ENCODE data around the gene SPTBN4.
"Not testable (repeated sequence)": the region's sequence is repeated elsewhere in the genome, so short reads cannot be mapped to it uniquely, and the experiment has no call there.

SPTBN4 gene

GRCh38 chr19:40442328-40443130 is 24.3 kb upstream of the SPTBN4 start:
- no peak for DNase-seq

- DNase-seq, result peak; percentile 99
Measured at GRCh38 chr19:40443131-40443999, 23.4 kb upstream of the SPTBN4 start.

- peak; percentile 99 for DNase-seq
Measured at GRCh38 chr19:40444000-40444824, 22.6 kb upstream of the SPTBN4 start, which contains the start of gene SERTAD3. SERTAD3 (minus strand) TSS chr19:40444335; CDS start chr19:40442080, 2,255 bp downstream.

- no peak for DNase-seq
Measured at GRCh38 chr19:40444825-40445312, 21.9 kb upstream of the SPTBN4 start.

GRCh38 chr19:40445780-40446262 is 21.0 kb upstream of the SPTBN4 start:
- DNase-seq, result no peak

- DNase-seq, result no peak
Measured at GRCh38 chr19:40446263-40446784, 20.5 kb upstream of the SPTBN4 start.

GRCh38 chr19:40449506-40449905 is 17.3 kb upstream of the SPTBN4 start:
- DNase-seq, result no peak

- DNase-seq, result no peak
Measured at GRCh38 chr19:40450664-40451063, 16.1 kb upstream of the SPTBN4 start.

- no peak for DNase-seq
Measured at GRCh38 chr19:40452016-40452415, 14.8 kb upstream of the SPTBN4 start.

- DNase-seq, result no peak
Measured at GRCh38 chr19:40453151-40453735, 13.6 kb upstream of the SPTBN4 start.

GRCh38 chr19:40453943-40454342 is 12.9 kb upstream of the SPTBN4 start:
- DNase-seq, result not testable (repeated sequence)

GRCh38 chr19:40457048-40457447 is 9.8 kb upstream of the SPTBN4 start:
- DNase-seq, result no peak

- DNase-seq, result no peak
Measured at GRCh38 chr19:40457953-40458596, 8.7 kb upstream of the SPTBN4 start.

- DNase-seq, result no peak
Measured at GRCh38 chr19:40458597-40458974, 8.2 kb upstream of the SPTBN4 start.

GRCh38 chr19:40460185-40460584 is 6.6 kb upstream of the SPTBN4 start:
- no peak for DNase-seq

GRCh38 chr19:40461669-40462221 is 5.1 kb upstream of the SPTBN4 start:
- no peak for DNase-seq

GRCh38 chr19:40463587-40464037 is 3.2 kb upstream of the SPTBN4 start:
- not testable (repeated sequence) for DNase-seq

GRCh38 chr19:40464059-40465024 is 2.5 kb upstream of the SPTBN4 start:
- DNase-seq, result peak; percentile 89

GRCh38 chr19:40465025-40465556 is 1.7 kb upstream of the SPTBN4 start:
- DNase-seq, result peak; percentile 63

Data from activated CD8-positive, alpha-beta memory T cell treated with anti-CD3 and anti-CD28 coated beads for 24 hours (primary cell).